Gastrocnemius medialis (tissue), 4 donors: ENCODE results near the gene TBL1X.

ENCODE experiments used
- CTCF ChIP-seq, 5 experiments: fragments of 450-650 bp in 3 of 5; fragments of 200-600 bp in 2 of 5; sonication (generic) in 2 of 5; IDR thresholded peaks in 4 of 5; conservative IDR thresholded peaks in 1 of 5; 1 replicate in 4 of 5; 2 replicates in 1 of 5; pipeline ENCODE4 v1.5.1; 2016 to 2019; ENCODE audit warnings: antibody characterized with exemption in 5 of 5, mild to moderate bottlenecking in 3 of 5, moderate library complexity in 3 of 5
- POLR2A ChIP-seq, 2 donors: fragments of 450-650 bp; IDR thresholded peaks; one replicate each; pipeline ENCODE4 v1.6.1; 2017; ENCODE audit warnings: antibody characterized with exemption in 2 of 2, mild to moderate bottlenecking in 2 of 2, moderate library complexity in 2 of 2

DNA sequence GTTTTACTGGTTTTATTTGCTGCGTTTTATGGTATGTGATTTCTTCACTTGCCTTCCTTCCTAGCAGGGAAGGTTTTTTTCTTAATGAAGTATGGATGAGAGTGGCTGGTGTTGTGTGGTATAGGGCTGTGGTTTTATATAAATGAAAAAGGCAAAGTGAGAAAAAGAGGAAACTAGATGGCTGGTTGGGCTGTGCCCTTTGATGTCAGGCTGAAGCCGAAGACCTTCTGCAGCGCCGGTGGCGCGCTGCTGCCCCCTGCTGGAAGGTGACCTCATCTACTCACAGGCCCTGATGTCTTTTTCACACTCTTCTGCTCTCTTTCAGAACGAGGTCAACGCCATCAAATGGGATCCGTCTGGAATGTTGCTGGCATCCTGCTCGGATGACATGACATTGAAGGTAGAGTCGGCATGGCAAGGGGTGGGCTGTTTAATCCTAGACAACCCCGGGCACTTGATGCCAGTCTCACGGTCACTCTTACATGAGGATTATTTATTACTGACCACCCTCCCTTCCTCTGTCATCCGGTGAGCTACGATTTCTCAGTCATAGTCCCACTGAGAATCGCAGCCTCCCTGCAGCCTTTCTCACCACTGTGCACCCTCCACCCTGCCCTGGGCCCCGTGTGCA, 244.2 kb downstream of the TBL1X start:
- peak; percentile 41 to 89 (median 75) for TF ChIP-seq CTCF (IDR thresholded peaks at IDR 0.05 in 4 of 5, conservative IDR thresholded peaks at IDR 0.05 in 1 of 5)
- no peak for TF ChIP-seq POLR2A (IDR thresholded peaks at IDR 0.05)
